Panc1 (cell line): ENCODE results near the gene PSMD1.

Experiments
- POLR2AphosphoS5 ChIP-seq: IDR thresholded peaks from 2 replicates; pipeline ENCODE4 v1.6.1; 2012; ENCODE audit warnings: mild to moderate bottlenecking, low read depth, low read length, moderate library complexity
- REST ChIP-seq, 2 experiments: IDR thresholded peaks; 2 replicates each; pipeline ENCODE4 v1.6.1; 2011 to 2012; ENCODE audit warnings: low read depth in 2 of 2, control low read depth in 1 of 2, low read length in 1 of 2, mild to moderate bottlenecking in 1 of 2, moderate library complexity in 1 of 2; ENCODE audit not compliant: insufficient read depth in 1 of 2
- SIN3A ChIP-seq: IDR thresholded peaks from 2 replicates; pipeline ENCODE4 v1.6.1; 2012; ENCODE audit warnings: low read depth, mild to moderate bottlenecking, low read length, moderate library complexity, borderline replicate concordance; ENCODE audit not compliant: insufficient read depth
- TF ChIP-seq, protein P1 (sequence below): fragments of 450-650 bp; IDR thresholded peaks from 2 replicates; pipeline ENCODE4 v1.5.1; 2017; ENCODE audit warnings: mild to moderate bottlenecking

GRCh38 chr2:231046916-231047273 lies 9.8 kb upstream of the PSMD1 start:
- TF ChIP-seq, protein P1, sequence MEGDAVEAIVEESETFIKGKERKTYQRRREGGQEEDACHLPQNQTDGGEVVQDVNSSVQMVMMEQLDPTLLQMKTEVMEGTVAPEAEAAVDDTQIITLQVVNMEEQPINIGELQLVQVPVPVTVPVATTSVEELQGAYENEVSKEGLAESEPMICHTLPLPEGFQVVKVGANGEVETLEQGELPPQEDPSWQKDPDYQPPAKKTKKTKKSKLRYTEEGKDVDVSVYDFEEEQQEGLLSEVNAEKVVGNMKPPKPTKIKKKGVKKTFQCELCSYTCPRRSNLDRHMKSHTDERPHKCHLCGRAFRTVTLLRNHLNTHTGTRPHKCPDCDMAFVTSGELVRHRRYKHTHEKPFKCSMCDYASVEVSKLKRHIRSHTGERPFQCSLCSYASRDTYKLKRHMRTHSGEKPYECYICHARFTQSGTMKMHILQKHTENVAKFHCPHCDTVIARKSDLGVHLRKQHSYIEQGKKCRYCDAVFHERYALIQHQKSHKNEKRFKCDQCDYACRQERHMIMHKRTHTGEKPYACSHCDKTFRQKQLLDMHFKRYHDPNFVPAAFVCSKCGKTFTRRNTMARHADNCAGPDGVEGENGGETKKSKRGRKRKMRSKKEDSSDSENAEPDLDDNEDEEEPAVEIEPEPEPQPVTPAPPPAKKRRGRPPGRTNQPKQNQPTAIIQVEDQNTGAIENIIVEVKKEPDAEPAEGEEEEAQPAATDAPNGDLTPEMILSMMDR, result no peak
- TF ChIP-seq POLR2AphosphoS5 (no peak), REST (IDR thresholded peaks at IDR 0.05; ENCODE audit: insufficient read depth in 1 of 2, low read depth in 2 of 2, low read length in 1 of 2) (no peak), SIN3A (no peak)
